B cell (primary cell): Measurements from ENCODE around the gene THADA. TPM values are rescaled to one million over a fixed set of nuclear protein-coding genes. Genes with fewer than 3 reads are reported as not detected.

ENCODE experiments used
- ATAC-seq: fragments of 200-7000 bp; cut with Tn5 transposase; one replicate; pipeline ENCODE4 v1.10.0; 2021; ENCODE audit warnings: low read depth, mild to moderate bottlenecking, moderate number of reproducible peaks, moderate library complexity
- CTCF ChIA-PET: fragments of 350-600 bp; sonication (Branson Sonifier 250); formaldehyde crosslinking; loops from one replicate; lab custom pipeline; 2021; ENCODE audit warnings: antibody characterized with exemption, inconsistent platforms; lab: Charles Lee
- POLR2A ChIA-PET: fragments of 350-600 bp; sonication (Branson Sonifier 250); formaldehyde crosslinking; loops from one replicate; lab custom pipeline; 2021; ENCODE audit warnings: antibody characterized with exemption; lab: Charles Lee
- DNase-seq: peaks from one replicate; pipeline ENCODE4 v3.0.0; 2013
- H2AFZ ChIP-seq: 2 replicates; pipeline ENCODE4 v1.6.1; 2012; ENCODE audit warnings: mild to moderate bottlenecking, low read depth, low read length; ENCODE audit not compliant: insufficient read depth, poor library complexity, severe bottlenecking
- H3K27ac ChIP-seq, 2 donors: 1 replicate in 1 of 2; 2 replicates in 1 of 2; pipeline ENCODE4 v1.5.1; 2012 to 2013; ENCODE audit warnings: low read length in 2 of 2, mild to moderate bottlenecking in 2 of 2, moderate library complexity in 1 of 2
- H3K27me3 ChIP-seq, 4 experiments: fragments of 200-600 bp in 1 of 4; sonication (generic) in 1 of 4; replicated peaks in 1 of 4; 1 replicate in 2 of 4; 2 replicates in 2 of 4; pipeline versions ENCODE4 v1.6.1 to v1.7.0; 2013 to 2016; ENCODE audit warnings: low read length in 3 of 4, mild to moderate bottlenecking in 2 of 4, mixed read lengths in 1 of 4, moderate library complexity in 1 of 4; ENCODE audit not compliant: insufficient read depth in 4 of 4, control insufficient read depth in 3 of 4; ENCODE audit errors: control extremely low read depth in 1 of 4
- H3K36me3 ChIP-seq, 2 experiments: replicated peaks in 1 of 2; 1 replicate in 1 of 2; 2 replicates in 1 of 2; pipeline versions ENCODE4 v1.6.1 to v1.7.1; 2013; ENCODE audit warnings: low read length in 1 of 2; ENCODE audit not compliant: insufficient read depth in 2 of 2, control insufficient read depth in 1 of 2; ENCODE audit errors: control extremely low read depth in 1 of 2, extremely low read depth in 1 of 2
- H3K4me1 ChIP-seq, 2 donors: fragments of 200-600 bp in 1 of 2; sonication (generic) in 1 of 2; 1 replicate in 1 of 2; 2 replicates in 1 of 2; pipeline versions ENCODE4 v1.5.1 to v1.6.1; 2013 to 2017; ENCODE audit warnings: low read length in 2 of 2; ENCODE audit not compliant: control insufficient read depth in 2 of 2, insufficient read depth in 2 of 2
- H3K4me2 ChIP-seq: replicated peaks from 2 replicates; pipeline ENCODE3; 2012; ENCODE audit warnings: mild to moderate bottlenecking, low read depth, low read length; ENCODE audit not compliant: poor library complexity, severe bottlenecking
- H3K4me3 ChIP-seq, 5 experiments: fragments of 200-600 bp in 1 of 5; sonication (generic) in 1 of 5; 1 replicate in 3 of 5; 2 replicates in 2 of 5; pipeline versions ENCODE4 v1.5.1 to v1.7.0; 2011 to 2016; ENCODE audit warnings: low read length in 4 of 5, mild to moderate bottlenecking in 4 of 5, low read depth in 2 of 5, control low read depth in 1 of 5, moderate library complexity in 1 of 5; ENCODE audit not compliant: insufficient read depth in 1 of 5; ENCODE audit errors: control extremely low read depth in 1 of 5, extremely low read depth in 1 of 5
- H3K79me2 ChIP-seq: fragments of 200-600 bp; sonication (generic); one replicate; pipeline ENCODE4 v1.6.0; 2016; ENCODE audit warnings: low read length; ENCODE audit not compliant: control insufficient read depth, insufficient read depth
- H3K9ac ChIP-seq: fragments of 200-600 bp; sonication (generic); 2 replicates; pipeline ENCODE4 v1.6.1; 2017; ENCODE audit warnings: mild to moderate bottlenecking, low read length, moderate library complexity
- H3K9me3 ChIP-seq, 3 donors: one replicate each; pipeline versions ENCODE4 v1.6.1 to v1.7.1; 2013; ENCODE audit warnings: low read length in 2 of 3; ENCODE audit not compliant: control insufficient read depth in 2 of 3, insufficient read depth in 1 of 3; ENCODE audit errors: control extremely low read depth in 1 of 3
- H4K20me1 ChIP-seq: 2 replicates; pipeline ENCODE4 v1.6.0; 2012; ENCODE audit warnings: mild to moderate bottlenecking, low read length; ENCODE audit not compliant: insufficient read depth, control insufficient read depth, poor library complexity, severe bottlenecking
- H3K27ac Mint-ChIP-seq: one replicate; pipeline ENCODE4 v1.8.0; 2021; ENCODE audit warnings: mixed read lengths
- H3K27me3 Mint-ChIP-seq: one replicate; pipeline ENCODE4 v1.8.0; 2021; ENCODE audit warnings: mixed read lengths
- H3K4me1 Mint-ChIP-seq: one replicate; pipeline ENCODE4 v1.8.0; 2021; ENCODE audit warnings: mixed read lengths
- H3K4me3 Mint-ChIP-seq: one replicate; pipeline ENCODE4 v1.8.0; 2021; ENCODE audit warnings: mixed read lengths
- H3K9me3 Mint-ChIP-seq: one replicate; pipeline ENCODE4 v1.8.0; 2022; ENCODE audit warnings: mixed read lengths; ENCODE audit not compliant: insufficient read depth
- CTCF ChIP-seq: fragments of 200-600 bp; IDR thresholded peaks from one replicate; pipeline ENCODE4 v1.8.0; 2022; ENCODE audit warnings: antibody characterized with exemption, mild to moderate bottlenecking
- EZH2 ChIP-seq: IDR thresholded peaks from 2 replicates; pipeline ENCODE4 v1.6.1; 2012; ENCODE audit warnings: borderline replicate concordance, low read depth, mild to moderate bottlenecking, moderate library complexity, low read length; ENCODE audit not compliant: insufficient read depth, poor library complexity, severe bottlenecking
- WGBS: methylation state at CpG from one replicate; pipeline ENCODE4 v1.1.5; 2013; ENCODE audit warnings: missing lambda C conversion rate; ENCODE audit not compliant: insufficient coverage; 5-methylcytosine and 5-hydroxymethylcytosine counted together
- intact Hi-C: fragments of 100-400 bp; cut with micrococcal nuclease; formaldehyde crosslinking; loops from one replicate; pipeline ENCODE4 v1.10.0; 2022
- polyA plus RNA-seq: library from polyadenylated mRNA; depleted of rRNA; stranded (reverse); fragments of >200 nt; gene quantifications from 2 replicates; pipeline ENCODE4 v1.2.3, GENCODE V29; 2012
- total RNA-seq, 2 donors: library from RNA; stranded (reverse); fragments of 120-200 nt in 1 of 2; gene quantifications; 1 replicate in 1 of 2; 2 replicates in 1 of 2; pipeline versions ENCODE4 v1.2.3 to v1.2.4, GENCODE V29; 2013 to 2022

THADA gene
- total and polyA plus RNA-seq, 2 donors (not counting 1 experiment from before 2014, with no cell fraction given): 17.6 to 48.5 TPM

DNA sequence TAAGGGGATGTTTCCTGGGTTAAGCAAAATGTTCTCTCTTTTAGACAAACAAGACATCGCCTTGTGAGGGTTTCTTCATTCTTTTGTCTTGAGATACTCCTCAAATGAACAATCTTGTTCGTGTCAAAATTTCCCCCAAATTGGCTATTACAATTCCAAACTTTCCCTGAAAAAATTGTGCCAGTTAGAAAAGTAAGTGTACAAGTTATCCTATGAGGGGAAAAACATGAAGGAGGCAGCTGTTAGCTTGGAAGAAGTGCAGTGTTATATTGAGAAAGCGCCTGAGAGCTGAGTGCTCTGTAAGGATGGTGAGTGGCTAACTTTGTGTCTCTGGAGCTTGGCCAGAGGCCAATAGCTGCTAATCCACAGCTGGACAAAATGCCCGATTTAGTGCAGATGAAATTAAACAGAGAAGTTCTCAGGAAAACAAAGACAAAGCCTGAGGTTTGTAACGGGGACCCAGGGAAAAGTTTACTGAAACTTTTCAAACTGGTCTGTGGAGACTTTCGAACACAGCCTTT, 27.2 kb upstream of the THADA start:
- Mint-ChIP-seq H3K9me3 (no peaks in the 10 kb centered on the region), H3K27ac (no peak overlapping the region), H3K4me1 (no peaks in the 10 kb centered on the region), H3K27me3 (peaks cover 40% of the 10 kb centered on the region), H3K4me3 (no peak overlapping the region)
- ATAC-seq (no peak), DNase-seq (no peak)
- H3K36me3 ChIP-seq: no peaks in the 10 kb centered on the region
- no peak overlapping the region for H3K9ac ChIP-seq
- H3K4me3 ChIP-seq: no peak overlapping the region
- H3K9me3 ChIP-seq: peaks cover 0 to 9% (median 0%) of the 10 kb centered on the region in 3 donors
- ChIA-PET CTCF (no interaction called here), POLR2A (no interaction called here)
- WGBS: 93% methylated on average over 4 of the region's 6 CpGs
- H3K79me2 ChIP-seq: no peaks in the 10 kb centered on the region
- no peak overlapping the region for H3K4me2 ChIP-seq
- TF ChIP-seq CTCF (no peak), EZH2 (no peak)
- H3K4me1 ChIP-seq: no peaks in the 10 kb centered on the region
- intact Hi-C loops: no loop called here
- no peak overlapping the region for H3K27ac ChIP-seq
- H3K27me3 ChIP-seq: peaks cover 0 to 7% (median under 1%) of the 10 kb centered on the region in 4 experiments
- H4K20me1 ChIP-seq: no peaks in the 10 kb centered on the region
- H2AFZ ChIP-seq: no peak overlapping the region

- Histone ChIP-seq H3K27me3 (peaks cover 0 to 7% (median 4%) of the 10 kb centered on the region in 4 experiments), H3K4me3 (no peak overlapping the region), H3K79me2 (no peaks in the 10 kb centered on the region), H2AFZ (no peak overlapping the region), H3K27ac (no peak overlapping the region), H3K36me3 (no peaks in the 10 kb centered on the region), H4K20me1 (no peaks in the 10 kb centered on the region), H3K9me3 (no peaks in the 10 kb centered on the region), H3K4me1 (no peaks in the 10 kb centered on the region), H3K4me2 (no peak overlapping the region), H3K9ac (no peak overlapping the region)
- H3K27ac Mint-ChIP-seq: no peak overlapping the region
- TF ChIP-seq CTCF (no peak), EZH2 (no peak)
- no peak for DNase-seq
- H3K4me3 Mint-ChIP-seq: no peak overlapping the region
- no peaks in the 10 kb centered on the region for H3K9me3 Mint-ChIP-seq
- intact Hi-C loops: no loop called here
- ATAC-seq: no peak
- ChIA-PET POLR2A (no interaction called here), CTCF (no interaction called here)
- H3K4me1 Mint-ChIP-seq: no peaks in the 10 kb centered on the region
- WGBS: 97% methylated on average over 9 of the region's 10 CpGs
- H3K27me3 Mint-ChIP-seq: peaks cover 48% of the 10 kb centered on the region
These were observed 23.7 kb upstream of the THADA start for GRCh38 chr2:43619511-43619910.
